Endothelial cell of umbilical vein (primary cell): Measurements from ENCODE around the gene AP1B1. TPM values are rescaled to one million over a fixed set of nuclear protein-coding genes. Genes with fewer than 3 reads are reported as not detected.

Source experiments
- BruUV-seq: library from RNA; stranded (reverse); fragments of 400-500 nt; replicated peaks from 2 replicates; lab custom pipeline; 2021; lab: Mats Ljungman, UMichigan
- CTCF ChIA-PET: fragments of 300-600, 350-600 bp; sonication (Branson Sonifier 250); formaldehyde crosslinking; loops from one replicate; lab custom pipeline; 2021; ENCODE audit warnings: antibody characterized with exemption, inconsistent platforms; lab: Charles Lee
- POLR2A ChIA-PET: fragments of 300-600, 350-600 bp; sonication (Branson Sonifier 250); formaldehyde crosslinking; loops from one replicate; lab custom pipeline; 2021; ENCODE audit warnings: antibody characterized with exemption, inconsistent platforms; lab: Charles Lee
- DNase-seq: peaks from one replicate; pipeline ENCODE4 v3.0.0-alpha.2; 2011; ENCODE audit warnings: low read depth, low spot score
- FAIRE-seq: peaks from 2 replicates; lab custom pipeline; 2011; peaks lifted over from hg19 to GRCh38; lab: Jason Lieb, UNC
- H2AFZ ChIP-seq: 2 replicates; pipeline ENCODE4 v1.6.0; 2012; ENCODE audit warnings: low read depth, low read length, control low read depth, inconsistent platforms
- H3K27ac ChIP-seq: 2 replicates; pipeline ENCODE4 v1.5.1; 2011; ENCODE audit warnings: low read depth, mild to moderate bottlenecking, control low read depth, low read length, moderate library complexity; ENCODE audit not compliant: insufficient read depth
- H3K27me3 ChIP-seq, 2 experiments: 2 replicates each; pipeline versions ENCODE4 v1.6.0 to v1.6.1; 2011; ENCODE audit warnings: low read length in 2 of 2, mixed read lengths in 1 of 2; ENCODE audit not compliant: control insufficient read depth in 2 of 2, insufficient read depth in 2 of 2
- H3K36me3 ChIP-seq, 2 experiments: 2 replicates in 1 of 2; 3 replicates in 1 of 2; pipeline ENCODE4 v1.5.1; 2011; ENCODE audit warnings: low read length in 2 of 2, mild to moderate bottlenecking in 1 of 2, moderate library complexity in 1 of 2; ENCODE audit not compliant: control insufficient read depth in 2 of 2, insufficient read depth in 2 of 2; ENCODE audit errors: extremely low read depth in 1 of 2
- H3K4me1 ChIP-seq: 3 replicates; pipeline ENCODE4 v1.5.1; 2011; ENCODE audit warnings: mild to moderate bottlenecking, low read length; ENCODE audit not compliant: control insufficient read depth, insufficient read depth; ENCODE audit errors: extremely low read depth
- H3K4me2 ChIP-seq: 2 replicates; pipeline ENCODE4 v1.6.1; 2011; ENCODE audit warnings: low read length, control low read depth, mixed read lengths; ENCODE audit not compliant: insufficient read depth
- H3K4me3 ChIP-seq, 3 experiments: fragments of 200-600 bp in 1 of 3; sonication (generic), shearing (Covaris generic) in 1 of 3; replicated peaks in 1 of 3; 2 replicates each; pipeline ENCODE4 v1.5.1; 2011 to 2016; ENCODE audit warnings: control low read depth in 3 of 3, low read length in 3 of 3, mild to moderate bottlenecking in 2 of 3, inconsistent platforms in 1 of 3, low read depth in 1 of 3, moderate library complexity in 1 of 3; ENCODE audit not compliant: insufficient read depth in 1 of 3
- H3K79me2 ChIP-seq: 2 replicates; pipeline ENCODE4 v1.6.0; 2012; ENCODE audit warnings: low read length, inconsistent platforms; ENCODE audit not compliant: control insufficient read depth, insufficient read depth
- H3K9ac ChIP-seq: replicated peaks from 2 replicates; pipeline ENCODE3; 2011; ENCODE audit warnings: low read length, control low read depth; ENCODE audit not compliant: insufficient read depth; ENCODE audit errors: extremely low read depth
- H3K9me1 ChIP-seq: replicated peaks from 3 replicates; pipeline ENCODE4 v1.6.0; 2011; ENCODE audit warnings: mild to moderate bottlenecking, low read length; ENCODE audit not compliant: control insufficient read depth, insufficient read depth; ENCODE audit errors: extremely low read depth
- H3K9me3 ChIP-seq: replicated peaks from 2 replicates; pipeline ENCODE4 v1.5.1; 2012; ENCODE audit warnings: low read length, inconsistent platforms; ENCODE audit not compliant: control insufficient read depth, insufficient read depth
- H4K20me1 ChIP-seq: replicated peaks from 2 replicates; pipeline ENCODE3; 2011; ENCODE audit warnings: mild to moderate bottlenecking, low read length; ENCODE audit not compliant: control insufficient read depth, insufficient read depth; ENCODE audit errors: extremely low read depth
- CTCF ChIP-seq, 2 donors: IDR thresholded peaks; 1 replicate in 1 of 2; 2 replicates in 1 of 2; pipeline ENCODE4 v1.5.1; 2011; ENCODE audit warnings: low read length in 2 of 2, mild to moderate bottlenecking in 2 of 2, moderate library complexity in 2 of 2, control low read depth in 1 of 2, inconsistent platforms in 1 of 2, low read depth in 1 of 2; ENCODE audit not compliant: insufficient read depth in 1 of 2; ENCODE audit errors: extremely low read depth in 1 of 2
- EZH2 ChIP-seq: IDR thresholded peaks from 2 replicates; pipeline ENCODE4 v1.6.1; 2012; ENCODE audit warnings: borderline replicate concordance, low read depth, mild to moderate bottlenecking, moderate library complexity, low read length, inconsistent platforms; ENCODE audit not compliant: severe bottlenecking
- FOS ChIP-seq: IDR thresholded peaks from 2 replicates; pipeline ENCODE4 v1.6.1; 2011; ENCODE audit warnings: mild to moderate bottlenecking, low read length, moderate library complexity, borderline replicate concordance; ENCODE audit not compliant: insufficient read depth
- GATA2 ChIP-seq: IDR thresholded peaks from 2 replicates; pipeline ENCODE4 v1.7.0; 2011; ENCODE audit warnings: low read depth, mild to moderate bottlenecking, moderate library complexity, mixed read lengths, low read length; ENCODE audit not compliant: insufficient read length, insufficient read depth
- JUN ChIP-seq: IDR thresholded peaks from 2 replicates; pipeline ENCODE4 v1.6.1; 2011; ENCODE audit warnings: borderline replicate concordance, low read depth; ENCODE audit not compliant: insufficient read length, insufficient read depth
- MAX ChIP-seq: IDR thresholded peaks from 2 replicates; pipeline ENCODE4 v1.6.1; 2011; ENCODE audit not compliant: insufficient read depth, insufficient read length
- MYC ChIP-seq: IDR thresholded peaks from one replicate; pipeline ENCODE4 v1.6.1; 2011; ENCODE audit warnings: mild to moderate bottlenecking, low read depth, low read length
- POLR2A ChIP-seq: IDR thresholded peaks from 2 replicates; pipeline ENCODE4 v1.6.1; 2012; ENCODE audit warnings: low read depth, mild to moderate bottlenecking, control low read depth, low read length
- POLR2AphosphoS5 ChIP-seq: IDR thresholded peaks from 2 replicates; pipeline ENCODE4 v1.6.1; 2012; ENCODE audit warnings: low read depth, mild to moderate bottlenecking, control low read depth, low read length, moderate library complexity; ENCODE audit not compliant: insufficient read depth
- dilution Hi-C: fragments of 300-500 bp; cut with MboI; formaldehyde crosslinking; loops from one replicate; pipeline ENCODE4 v1.15.0; 2019; ENCODE audit warnings: low sequenced_read_pairs; ENCODE audit not compliant: extremely low pct_ligation_motif_present
- intact Hi-C: fragments of 100-400 bp; cut with micrococcal nuclease; formaldehyde crosslinking; loops from one replicate; pipeline ENCODE4 v1.10.0; 2022
- polyA plus RNA-seq, 4 experiments: library from polyadenylated mRNA; depleted of rRNA in 3 of 4; stranded (reverse) in 3 of 4; unstranded in 1 of 4; fragments of >200 nt; gene quantifications; 2 replicates each; pipeline versions ENCODE4 v1.2.1 to v1.2.3, GENCODE V29; 2011 to 2012; ENCODE audit warnings: missing spikeins in 1 of 4
- total RNA-seq: library from RNA; stranded (reverse); gene quantifications from 2 replicates; pipeline ENCODE4 v1.2.3, GENCODE V29; 2021

Gene AP1B1
- total and polyA plus RNA-seq, 2 donors (not counting 3 experiments of a cell fraction or from before 2014, with no cell fraction given): 107 to 131 TPM

- ChIA-PET POLR2A (no interaction called here), CTCF (interaction anchor here (1.2 to 1.7 kb wide), 2 partner anchors 13 to 25 kb away, joined by 3 to 4 read pairs; no protein-coding TSS in a partner anchor)
- no TSS peak for BruUV-seq
- no peaks in the 10 kb centered on the region for H4K20me1 ChIP-seq
- dilution Hi-C loops: no loop called here
- no peaks in the 10 kb centered on the region for H3K27me3 ChIP-seq
- no peak overlapping the region for H3K4me2 ChIP-seq
- H3K27ac ChIP-seq: no peak overlapping the region
- H3K9me3 ChIP-seq: no peaks in the 10 kb centered on the region
- no peak overlapping the region for H3K4me3 ChIP-seq
- FAIRE-seq: no peak
- H3K79me2 ChIP-seq: no peaks in the 10 kb centered on the region
- H3K9ac ChIP-seq: no peak overlapping the region
- no peak overlapping the region for H2AFZ ChIP-seq
- DNase-seq: no peak
- H3K9me1 ChIP-seq: no peaks in the 10 kb centered on the region
- TF ChIP-seq POLR2AphosphoS5 (no peak), JUN (no peak), CTCF (IDR thresholded peaks at IDR 0.05; ENCODE audit: extremely low read depth in 1 of 2, insufficient read depth in 1 of 2, low read depth in 1 of 2, low read length in 2 of 2) (no peak), GATA2 (no peak), POLR2A (no peak), EZH2 (no peak), FOS (no peak), MYC (no peak), MAX (no peak)
- peaks cover 10% of the 10 kb centered on the region for H3K4me1 ChIP-seq
- intact Hi-C loops: no loop called here
- peaks cover 7 to 64% of the 10 kb centered on the region in 2 experiments for H3K36me3 ChIP-seq
Measured at GRCh38 chr22:29334148-29334547, 54.2 kb downstream of the AP1B1 start.
